Stimulated activated CD4-positive, alpha-beta T cell treated with anti-CD3 and anti-CD28 coated beads, Interleukin-1b, Interleukin-23, amount 100 ng/mL, for 1 hour (primary cell): ENCODE measurements around the gene TENT4B.
"Not testable (repeated sequence)": the region's sequence is repeated elsewhere in the genome, so short reads cannot be mapped to it uniquely, and the experiment has no call there.

Source experiments
- DNase-seq, 2 donors: peaks; one replicate each; pipeline ENCODE4 v3.0.0-alpha.2; 2020; ENCODE audit warnings: low read depth in 2 of 2

The TENT4B gene

DNA sequence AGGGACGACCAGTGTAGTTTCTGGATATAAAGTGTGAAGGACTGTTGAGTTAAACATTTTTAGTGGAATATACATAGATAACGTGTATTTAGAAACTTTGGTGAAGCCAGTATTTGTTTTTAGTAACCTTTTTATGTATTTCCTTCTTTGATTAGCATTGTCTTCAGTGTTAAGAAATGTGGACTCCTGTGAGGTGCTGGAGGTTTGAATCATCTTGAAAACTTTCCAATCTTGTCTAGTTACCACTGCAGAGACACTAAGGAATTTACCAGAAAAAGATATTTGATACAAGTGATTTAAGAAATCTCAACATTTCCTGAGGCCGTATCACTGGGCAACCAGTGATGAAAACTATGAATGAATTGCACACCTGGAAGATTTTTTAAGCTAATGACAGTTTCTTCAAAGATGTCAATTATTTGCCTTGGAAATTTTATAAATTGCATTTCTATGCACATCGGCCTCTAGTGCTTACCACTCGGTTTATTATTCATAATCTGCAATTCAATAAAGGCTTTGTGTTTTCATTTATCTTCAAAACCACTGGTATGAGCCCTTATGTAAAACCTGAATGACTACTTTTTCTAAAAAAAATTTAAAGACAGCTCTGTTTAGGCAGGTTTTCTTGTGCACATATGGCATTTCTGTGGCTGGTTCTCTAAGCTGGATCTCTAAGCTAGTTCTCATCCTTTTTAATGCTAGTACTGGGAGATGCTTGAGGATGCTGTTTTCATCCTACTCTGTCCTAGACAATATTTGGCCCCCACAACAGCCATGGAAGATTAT is 81.9 kb downstream of the TENT4B start:
- DNase-seq, result no peak

DNA sequence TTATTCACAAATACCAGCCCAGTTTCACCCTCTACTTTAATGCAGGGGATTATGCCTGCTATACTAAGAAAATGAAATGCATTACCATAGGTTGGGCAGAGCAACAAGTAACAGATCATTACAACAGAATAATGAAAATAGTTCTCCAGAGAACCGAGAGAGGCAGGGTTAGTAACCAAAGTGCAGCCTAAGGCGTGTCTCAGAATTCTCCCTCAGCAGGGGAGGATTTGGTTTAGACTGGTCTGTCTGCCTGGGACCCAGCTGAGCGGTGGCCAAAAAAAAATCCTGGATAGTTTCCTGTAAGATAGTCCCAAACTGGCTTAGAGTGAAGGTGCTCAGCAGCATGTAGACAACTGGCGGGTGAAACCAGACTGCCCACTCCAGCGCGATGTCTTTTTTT is 82.5 kb downstream of the TENT4B start:
- no peak for DNase-seq

DNA sequence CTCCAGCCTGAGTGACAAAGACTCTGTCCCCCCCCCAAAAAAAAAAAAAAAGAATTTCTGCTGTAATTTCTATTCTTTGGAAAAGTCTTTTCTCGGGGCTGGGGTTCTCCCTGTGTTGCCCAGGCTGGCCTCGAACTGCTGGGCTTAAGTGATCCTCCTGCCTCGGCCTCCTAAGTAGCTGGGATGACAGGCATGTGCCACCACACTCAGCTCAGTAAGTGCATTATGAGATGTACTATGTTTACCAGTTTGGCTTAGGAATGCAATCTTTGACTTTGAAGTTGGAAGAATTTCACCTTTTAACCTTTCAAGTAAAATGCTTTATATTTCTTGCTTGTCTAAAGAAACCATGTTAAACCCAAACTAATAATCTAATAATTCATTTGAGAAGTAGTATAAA is 85.2 kb downstream of the TENT4B start:
- DNase-seq, result no peak

DNA sequence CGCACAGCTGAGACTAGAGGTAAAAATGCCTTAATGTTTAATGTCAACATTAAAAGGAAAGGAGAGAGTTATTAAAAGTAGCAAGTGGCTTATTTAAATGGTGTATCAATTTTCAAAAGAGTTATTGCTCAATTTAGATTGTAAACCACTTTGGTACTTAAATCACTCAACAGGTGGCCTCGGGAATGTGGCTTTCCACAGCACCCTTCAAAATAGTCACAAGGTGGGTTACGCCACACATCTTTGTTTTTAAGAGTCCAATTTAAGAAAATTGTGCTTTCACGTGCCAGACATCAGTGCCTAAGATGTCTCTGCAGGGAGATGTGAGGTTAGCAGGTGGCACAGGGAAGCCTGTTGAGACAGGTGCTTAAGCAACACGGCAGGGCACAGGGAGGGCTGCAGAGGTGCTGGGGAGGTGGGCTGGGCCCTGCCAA is 85.8 kb downstream of the TENT4B start:
- DNase-seq, result no peak

DNA sequence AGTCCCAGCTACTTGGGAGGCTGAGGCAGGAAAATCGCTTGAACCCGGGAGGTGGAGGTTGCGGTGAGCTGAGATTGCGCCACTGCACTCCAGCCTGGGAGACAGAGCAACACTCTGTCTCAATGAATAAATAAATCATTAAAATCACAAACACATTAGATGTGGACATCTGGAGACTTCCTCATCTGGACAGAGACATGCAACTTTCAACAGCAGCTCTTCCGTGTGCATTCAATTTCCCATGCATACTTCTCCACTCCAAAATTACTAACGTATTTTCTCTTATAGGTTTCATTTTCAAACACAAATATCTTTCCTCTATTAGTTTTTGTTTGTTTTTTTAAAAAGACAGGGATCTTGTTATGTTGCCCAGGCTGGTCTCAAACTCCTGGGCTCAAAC is 89.9 kb downstream of the TENT4B start:
- not testable (repeated sequence) for DNase-seq

DNA sequence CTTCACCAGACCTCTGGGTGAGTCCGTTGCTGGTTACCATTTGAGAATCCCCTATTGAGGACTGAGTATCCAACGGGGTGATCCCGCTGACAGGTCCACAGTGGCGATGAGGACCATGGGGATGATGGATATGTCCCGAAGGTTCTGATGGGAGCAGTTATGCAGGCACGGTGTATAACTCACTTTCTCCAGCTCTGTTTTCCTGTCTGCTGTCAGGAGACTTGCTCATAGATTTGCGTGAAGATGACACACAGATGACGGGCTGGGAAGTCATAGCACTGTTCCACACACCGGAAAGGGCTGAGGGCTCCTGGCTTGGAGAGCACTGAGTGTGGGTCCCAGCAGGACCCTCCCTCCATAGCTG is 91.0 kb downstream of the TENT4B start:
- DNase-seq, result no peak

DNA sequence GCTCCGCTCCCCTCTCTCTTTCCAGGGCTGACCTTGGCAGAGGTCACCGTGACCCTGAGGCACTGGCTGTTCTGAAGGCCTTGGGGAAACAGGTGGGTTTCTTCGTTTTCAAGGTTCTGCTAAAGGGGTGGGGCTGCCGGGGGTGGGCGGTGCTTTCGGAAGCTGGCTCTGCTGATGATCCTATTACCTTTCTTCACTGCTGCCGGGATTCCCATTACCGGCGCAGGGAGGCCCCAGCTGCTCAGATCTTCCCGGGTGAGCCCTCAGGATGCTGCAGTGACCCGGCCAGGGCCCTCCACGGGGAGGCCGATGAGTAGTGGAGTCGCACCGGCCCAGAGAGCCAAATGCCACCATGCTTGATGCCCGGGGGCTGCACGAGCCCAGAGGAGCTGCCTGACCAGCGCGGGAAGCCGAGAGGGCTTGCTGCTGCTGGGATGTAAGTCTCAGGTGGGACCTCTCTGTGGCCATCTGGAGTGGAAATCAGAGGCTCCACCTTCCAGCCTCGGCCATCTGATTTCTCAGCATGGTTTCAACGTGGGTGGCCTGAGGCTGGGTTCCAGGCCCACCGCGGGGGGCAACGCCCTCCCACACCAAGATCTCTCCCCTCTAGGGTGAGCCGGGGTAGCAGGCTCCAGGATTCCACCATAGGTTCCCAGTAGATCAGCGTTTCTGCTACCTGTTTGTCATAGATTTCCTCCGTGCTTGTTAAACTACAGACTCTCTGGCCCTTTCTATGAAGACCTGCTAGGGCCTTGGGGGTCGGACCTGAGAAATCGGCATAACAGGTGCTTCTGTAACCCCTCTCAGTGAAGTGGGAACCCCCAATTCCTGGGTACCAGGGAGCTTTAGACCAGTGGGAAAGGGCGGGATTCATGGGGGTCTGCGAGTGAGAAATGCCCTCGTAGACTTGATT is 91.7 kb downstream of the TENT4B start:
- no peak for DNase-seq

DNA sequence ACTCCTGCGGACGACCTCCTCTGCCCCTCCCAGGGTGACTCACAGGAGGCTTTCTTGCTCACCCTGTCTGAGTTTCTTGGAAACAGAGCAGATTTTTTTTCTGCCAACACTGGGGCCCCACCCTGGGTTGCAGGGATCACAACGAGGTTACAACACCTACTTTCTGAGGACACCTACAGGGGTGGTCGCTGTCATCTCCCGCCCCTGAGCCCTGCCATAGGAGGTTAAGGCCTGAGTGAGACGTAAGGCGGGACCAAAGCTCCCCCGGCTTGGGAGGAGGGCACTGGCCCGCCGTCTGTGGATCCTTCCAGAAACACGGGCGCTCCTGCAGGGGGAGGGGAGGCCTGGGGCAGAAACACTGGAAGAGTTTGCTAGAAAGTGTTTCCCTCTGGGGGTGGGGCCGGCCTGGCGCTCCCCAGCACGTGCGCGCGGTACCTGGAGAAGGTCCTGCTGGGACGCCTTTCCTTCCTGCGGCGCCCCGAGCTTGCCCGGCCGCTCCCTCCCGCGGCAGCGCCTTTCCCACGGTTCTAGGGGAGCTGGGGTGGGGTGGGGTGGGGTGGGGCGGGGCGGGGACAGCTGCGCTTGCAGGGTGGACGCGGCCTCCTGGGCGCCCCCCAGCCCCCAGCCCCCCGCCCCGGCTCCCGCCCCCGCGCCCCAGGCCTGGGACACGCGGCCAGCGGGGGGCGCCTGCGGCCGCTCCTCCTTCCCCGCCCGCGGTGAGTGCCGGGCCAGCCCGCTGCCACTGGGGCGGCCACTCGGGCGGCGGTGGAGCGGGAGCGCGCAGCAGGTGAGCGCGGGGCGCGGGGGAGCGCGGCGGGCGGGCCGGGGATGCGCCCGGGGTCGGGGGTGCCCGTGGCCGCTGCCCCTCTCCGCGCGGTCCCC is 92.6 kb downstream of the TENT4B start:
- peak in 1 of 2 donors; percentile 38 for DNase-seq

DNA sequence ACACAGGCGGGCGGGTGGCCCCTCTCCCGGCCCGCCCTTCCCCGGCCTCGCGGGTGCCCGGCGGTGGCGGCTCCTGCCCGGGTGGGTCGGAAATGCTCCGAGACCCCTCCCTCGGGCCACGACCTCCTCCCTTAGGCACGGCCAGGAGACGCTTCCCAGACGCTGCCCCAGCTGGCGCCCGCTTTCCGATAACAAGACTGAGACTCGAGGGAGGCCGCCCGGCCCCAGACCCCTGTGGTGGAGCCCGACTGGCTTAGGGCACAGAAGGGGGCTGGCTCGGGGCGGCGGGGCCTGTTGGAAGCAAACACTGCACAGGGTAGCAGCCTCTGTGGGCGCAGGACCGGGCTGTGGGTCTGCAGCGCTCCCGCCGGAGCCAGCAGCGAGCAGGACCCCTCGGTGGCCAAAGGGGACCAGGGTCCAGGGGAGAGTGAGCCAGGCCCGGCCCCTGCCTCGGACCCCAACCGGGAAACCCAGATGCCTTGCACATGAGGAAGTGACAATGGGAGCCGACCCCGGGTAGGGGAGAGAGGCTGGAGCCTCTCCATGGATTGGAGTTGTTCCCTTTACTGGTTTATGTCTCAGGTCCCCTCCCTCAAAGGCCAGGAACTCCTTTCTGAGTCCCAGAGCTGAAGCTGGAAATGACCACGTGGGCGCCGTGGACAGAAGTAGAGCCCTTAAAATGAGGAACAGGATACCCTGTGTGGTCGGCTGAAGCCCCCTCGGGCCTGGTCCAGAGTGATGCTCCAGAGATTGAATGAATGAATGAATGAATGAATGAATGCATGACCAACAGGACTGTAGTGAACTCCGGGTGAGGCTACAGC is 93.4 kb downstream of the TENT4B start:
- no peak for DNase-seq

DNA sequence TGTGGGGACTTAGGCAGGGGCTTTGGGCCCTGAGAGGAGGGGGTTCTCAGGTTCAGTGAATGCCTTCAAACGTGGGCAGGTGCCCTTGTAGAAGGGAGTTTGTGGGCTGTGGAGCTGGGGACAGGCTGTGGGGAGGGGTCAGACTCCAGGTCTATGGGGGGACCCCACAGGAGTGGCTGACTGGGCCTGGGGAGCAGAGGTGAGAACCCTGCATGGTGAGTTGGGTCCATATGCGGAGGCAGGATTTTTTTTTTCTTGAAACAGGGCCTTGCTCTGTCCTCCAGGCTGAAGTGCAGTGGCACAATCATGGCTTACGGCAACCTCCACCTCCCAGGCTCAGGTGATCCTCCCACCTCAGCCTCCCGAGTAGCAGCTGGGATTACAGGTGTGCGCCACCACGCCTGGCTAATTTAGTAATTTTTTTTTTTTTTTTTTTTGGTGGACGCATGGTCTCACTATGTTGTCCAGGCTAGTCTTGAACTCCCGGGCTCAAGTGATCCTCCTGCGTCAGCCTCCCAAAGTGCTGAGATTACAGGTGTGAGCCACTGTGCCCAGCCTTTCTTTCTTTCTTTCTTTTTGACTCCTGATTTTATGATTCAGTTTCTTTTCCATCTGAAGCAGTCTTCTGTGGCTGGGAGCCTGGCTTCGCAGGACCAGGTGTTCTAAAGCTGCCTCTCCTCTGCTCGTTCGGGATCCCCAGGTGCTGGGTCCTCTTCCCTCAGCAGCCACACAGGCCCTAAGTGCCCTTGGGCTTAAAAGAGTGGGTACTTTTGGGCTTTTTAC is 94.2 kb downstream of the TENT4B start:
- no peak for DNase-seq

DNA sequence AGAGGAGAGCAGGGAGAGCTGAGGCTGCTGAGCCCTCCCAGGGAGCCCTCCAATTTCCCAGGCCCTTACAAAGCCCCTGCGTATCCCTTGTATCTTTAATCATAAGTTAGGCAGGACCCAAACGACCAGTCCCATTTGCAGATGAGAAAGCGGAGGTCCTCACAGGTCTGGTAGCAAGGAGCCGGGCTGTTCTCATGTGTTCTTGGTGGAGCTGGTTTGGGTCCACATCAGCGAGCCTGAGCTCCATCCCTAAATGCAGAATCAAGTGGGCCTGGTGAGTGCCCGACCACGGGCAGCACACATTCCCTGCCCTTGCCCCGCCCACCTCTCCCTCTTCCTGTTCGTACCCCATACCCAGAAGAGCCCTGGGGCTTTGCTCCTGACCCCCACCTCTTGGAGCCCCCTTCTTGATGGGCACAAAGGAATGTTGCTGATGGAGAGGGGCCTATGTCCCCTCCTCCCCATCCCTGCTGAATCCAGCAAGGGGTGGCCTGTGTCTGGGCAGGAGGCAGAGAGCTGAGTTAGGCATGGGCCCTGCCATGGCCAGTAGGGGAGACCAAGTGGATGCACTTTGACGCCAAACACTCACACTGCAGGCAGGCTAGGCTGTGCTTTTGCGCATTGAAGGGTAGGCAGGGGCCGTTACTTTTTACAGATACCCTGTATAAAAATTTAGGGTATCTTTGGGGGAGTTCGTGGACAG is 95.0 kb downstream of the TENT4B start:
- DNase-seq, result no peak

DNA sequence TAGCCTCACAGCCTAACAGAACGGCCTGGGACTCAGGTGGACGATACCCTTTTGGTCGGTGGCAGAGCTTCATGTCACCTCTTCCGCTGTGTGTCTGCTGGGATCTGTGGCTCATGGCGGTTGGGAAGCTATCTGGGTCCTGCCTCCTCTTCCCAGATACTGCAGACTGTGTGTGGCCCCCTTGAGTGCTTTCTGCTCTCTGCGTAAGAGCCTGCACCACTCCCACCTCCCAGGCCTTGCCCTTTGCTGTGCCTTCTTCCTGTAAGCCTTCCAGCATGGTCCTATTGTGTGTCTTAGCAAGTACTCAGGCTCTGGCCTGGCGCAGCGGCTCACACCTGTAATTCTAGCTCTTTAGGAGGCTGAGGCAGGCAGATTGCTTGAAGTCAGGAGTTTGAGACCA is 95.7 kb downstream of the TENT4B start:
- DNase-seq, result no peak

DNA sequence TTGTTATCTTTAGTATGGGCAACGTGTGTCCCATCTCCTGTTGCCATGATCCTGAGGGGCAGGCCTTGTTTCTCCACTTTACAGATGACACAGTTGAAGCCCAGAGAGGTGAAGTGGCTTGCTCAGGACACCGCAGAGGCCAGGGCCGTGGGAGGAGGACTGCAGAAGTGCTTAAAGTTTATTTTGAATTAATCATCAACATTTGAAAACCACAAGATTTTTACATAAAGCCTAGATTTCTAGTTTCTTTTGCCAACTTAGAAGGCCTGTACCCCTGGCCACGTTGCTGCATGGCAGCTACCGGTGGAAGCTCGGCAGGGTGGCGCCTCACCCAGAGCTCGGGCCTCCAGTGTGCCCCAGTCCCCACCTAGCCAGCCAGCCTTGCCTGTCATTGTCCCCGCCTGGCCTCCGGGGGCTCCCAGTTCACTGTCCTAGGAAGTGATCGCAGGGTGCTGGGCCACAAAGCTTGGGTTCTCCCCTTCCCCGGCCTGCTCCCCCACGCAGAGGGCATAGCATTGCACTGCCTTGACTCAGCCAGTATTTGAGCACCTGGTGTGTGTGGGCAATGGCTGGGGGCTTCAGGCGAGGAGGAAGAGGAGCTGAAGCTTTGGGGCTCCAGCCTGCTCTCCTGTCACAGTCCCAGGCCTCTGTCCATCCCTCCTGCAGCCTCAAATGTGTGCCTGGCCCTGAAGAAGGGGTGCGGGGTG is 98.4 kb downstream of the TENT4B start:
- DNase-seq, result no peak

DNA sequence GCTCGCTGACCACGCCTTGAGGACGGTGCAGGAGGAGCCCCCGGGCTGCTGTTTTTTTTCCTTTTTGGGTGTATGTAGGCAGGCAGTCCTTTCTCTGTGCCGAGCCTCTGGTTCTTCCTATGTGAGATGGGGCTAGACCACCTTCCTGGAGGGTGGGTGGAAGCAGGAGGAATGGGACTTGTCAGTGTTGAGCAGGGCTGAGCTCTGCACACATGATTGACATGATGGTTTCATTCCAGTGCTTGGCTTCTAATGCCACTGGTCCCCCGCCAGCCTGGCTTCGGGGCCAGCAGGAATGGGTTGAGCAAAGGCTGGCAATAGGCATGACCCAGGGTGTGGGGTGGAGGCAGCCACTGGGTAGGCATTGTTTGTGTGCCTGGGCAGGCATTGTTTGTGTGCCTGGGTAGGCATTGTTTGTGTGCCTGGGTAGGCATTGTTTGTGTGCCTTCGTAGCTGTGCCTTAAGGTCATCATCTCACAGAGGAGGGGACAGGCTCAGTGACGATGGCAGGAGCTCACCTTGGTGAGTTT is 99.0 kb downstream of the TENT4B start:
- no peak for DNase-seq

DNA sequence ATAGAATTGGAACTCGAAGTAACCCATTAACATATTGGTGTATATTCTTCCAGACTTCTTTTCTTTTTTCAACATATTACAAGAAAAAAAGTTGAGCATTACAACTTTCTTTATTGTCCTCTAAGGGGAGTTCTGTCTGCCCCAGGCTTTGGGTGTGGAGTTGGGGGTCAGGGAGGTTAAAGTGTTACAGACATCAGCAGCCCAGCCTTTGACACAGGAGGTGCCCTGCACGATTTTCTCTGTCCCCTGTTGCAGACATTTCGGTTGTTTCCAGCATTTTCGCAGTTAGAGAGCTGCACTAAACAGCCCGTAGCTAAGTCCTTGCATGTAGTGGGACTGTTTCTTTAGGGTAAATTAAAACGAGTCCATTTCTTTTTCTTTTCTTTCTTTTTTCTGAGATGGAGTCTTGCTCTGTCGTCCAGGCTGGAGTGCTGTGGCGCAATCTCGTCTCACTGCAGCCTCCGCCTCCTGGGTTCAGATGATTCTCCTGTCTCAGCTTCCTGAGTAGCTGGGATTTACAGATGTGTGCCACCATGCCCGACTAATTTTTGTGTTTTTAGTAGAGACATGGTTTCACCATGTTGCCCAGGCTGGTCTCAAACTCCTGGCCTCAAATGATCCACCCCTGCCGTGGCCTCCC is 99.9 kb downstream of the TENT4B start:
- DNase-seq, result no peak

DNA sequence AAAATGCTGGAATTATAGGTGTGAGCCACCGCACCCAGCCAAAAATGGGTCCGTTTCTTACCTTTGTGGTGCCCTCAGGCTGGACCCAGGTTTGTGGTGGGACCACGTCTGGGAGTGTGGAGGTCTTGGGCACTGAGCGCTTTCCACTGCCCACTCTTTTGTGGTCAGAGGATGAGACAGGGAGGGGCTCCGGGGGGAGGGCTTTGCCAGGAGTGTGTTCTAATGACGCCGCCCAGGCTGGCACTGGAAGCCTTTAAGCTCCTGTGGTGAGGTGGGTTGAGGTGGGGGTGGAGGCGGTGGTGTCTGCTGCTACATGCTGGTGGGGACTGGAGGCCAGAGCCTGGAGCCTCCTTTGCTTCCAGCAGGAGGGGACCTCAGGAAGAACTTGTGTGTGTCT is 100.4 kb downstream of the TENT4B start:
- DNase-seq, result no peak

DNA sequence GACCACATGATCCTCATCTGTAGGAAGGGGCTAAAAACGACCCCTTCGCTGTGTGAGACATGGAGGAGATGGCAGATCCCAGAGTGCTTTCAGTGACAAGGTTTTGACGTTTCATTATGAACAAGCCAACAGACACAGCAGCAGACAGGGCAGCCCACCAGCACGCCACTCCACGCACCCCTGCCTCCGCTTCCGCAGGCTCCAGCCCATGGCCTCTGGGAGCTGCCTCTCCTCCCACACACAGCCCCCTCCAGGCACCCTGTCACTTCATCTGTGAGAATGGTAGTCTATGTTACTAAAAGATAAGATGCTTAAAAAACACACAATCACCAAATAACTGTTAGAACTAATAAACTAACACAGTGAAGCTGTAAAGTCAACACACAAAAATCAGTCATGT is 101.0 kb downstream of the TENT4B start:
- no peak for DNase-seq

DNA sequence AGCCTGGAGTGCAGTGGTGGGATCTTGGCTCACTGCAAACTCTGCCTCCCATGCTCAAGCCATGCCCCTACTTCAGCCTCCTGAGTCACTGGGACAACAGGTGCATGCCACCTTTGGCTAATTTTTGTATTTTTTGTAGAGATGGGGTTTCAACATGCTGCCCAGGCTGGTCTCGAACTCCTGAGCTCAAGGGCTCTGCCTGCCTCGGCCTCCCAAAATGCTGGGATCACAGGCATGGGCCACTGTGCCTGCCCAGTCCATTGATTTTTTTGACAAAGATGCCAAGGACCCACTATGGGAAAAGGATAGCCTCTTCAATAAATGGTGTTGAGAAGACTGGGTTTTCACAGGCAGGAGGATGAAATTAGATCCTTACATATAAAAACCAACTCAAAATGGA is 102.4 kb downstream of the TENT4B start:
- DNase-seq, result no peak
